A549 (cell line): ENCODE measurements around the gene MGAT5B. TPM values are rescaled to one million over a fixed set of nuclear protein-coding genes. Genes with fewer than 3 reads are reported as not detected.
A peak's percentile ranks its signal among the peaks of the same experiment; 100 is the strongest.

Experiments
- ATAC-seq, 2 experiments: fragments of 200-7000 bp in 1 of 2; fragments of >200 bp in 1 of 2; cut with Nextera tagmentation in 1 of 2; cut with Tn5 transposase in 1 of 2; 3 replicates each; pipeline versions ENCODE4 v1.8.0 to v1.9.1; 2018 to 2020; ENCODE audit warnings: mild to moderate bottlenecking in 1 of 2, moderate library complexity in 1 of 2
- CTCF ChIA-PET: fragments of 300-600 bp; sonication (Branson Sonifier 250); formaldehyde crosslinking; extraction: SDS; loops from one replicate; lab custom pipeline; 2021; ENCODE audit warnings: antibody characterized with exemption, inconsistent platforms; lab: Yijun Ruan, JAX
- POLR2A ChIA-PET: fragments of 350-600 bp; formaldehyde crosslinking; extraction: SDS; loops from one replicate; lab custom pipeline; 2021; ENCODE audit warnings: antibody characterized with exemption, inconsistent platforms; lab: Yijun Ruan, JAX
- DNase-seq, 2 experiments: peaks; one replicate each; pipeline versions ENCODE4 v3.0.0 to v3.0.0-alpha.2; 2011 to 2016; ENCODE audit warnings: low read depth in 1 of 2, low spot score in 1 of 2
- FAIRE-seq: peaks from 2 replicates; lab custom pipeline; 2011; peaks lifted over from hg19 to GRCh38; lab: Jason Lieb, UNC
- H3K27ac ChIP-seq, 2 experiments: fragments of >200 bp; sonication (Bioruptor Twin); formaldehyde crosslinking; 3 replicates each; pipeline ENCODE4 v1.5.1; 2016 to 2017
- H3K4me1 ChIP-seq: fragments of >200 bp; sonication (Bioruptor Twin); formaldehyde crosslinking; 3 replicates; pipeline ENCODE4 v1.6.1; 2016
- H3K4me2 ChIP-seq: fragments of >200 bp; sonication (Bioruptor Twin); formaldehyde crosslinking; 3 replicates; pipeline ENCODE4 v1.6.1; 2016
- H3K4me3 ChIP-seq: fragments of >200 bp; sonication (Bioruptor Twin); formaldehyde crosslinking; 3 replicates; pipeline ENCODE4 v1.5.1; 2016
- H3K9me3 ChIP-seq: fragments of >200 bp; sonication (Bioruptor Twin); formaldehyde crosslinking; 3 replicates; pipeline ENCODE4 v1.6.1; 2016
- BHLHE40 ChIP-seq: IDR thresholded peaks from 2 replicates; pipeline ENCODE4 v1.6.1; 2012; ENCODE audit warnings: low read depth, low read length, inconsistent platforms
- CBX8 ChIP-seq: fragments of 200-600 bp; sonication (generic); IDR thresholded peaks from 2 replicates; pipeline ENCODE4 v1.6.1; 2016
- CEBPB ChIP-seq, 2 experiments: fragments of >200 bp in 1 of 2; sonication (Bioruptor Twin) in 1 of 2; formaldehyde crosslinking in 1 of 2; IDR thresholded peaks; 2 replicates each; pipeline ENCODE4 v1.6.1; 2012 to 2016
- CHD2 ChIP-seq: fragments of 150-350 bp; IDR thresholded peaks from 2 replicates; pipeline ENCODE4 v1.6.1; 2014; ENCODE audit warnings: low read length; ENCODE audit not compliant: partially characterized antibody
- EHF ChIP-seq: fragments of 250-450 bp; sonication (Bioruptor Pico); IDR thresholded peaks from 2 replicates; pipeline ENCODE4 v1.5.0; 2020; ENCODE audit warnings: mild to moderate bottlenecking
- FOSB ChIP-seq: fragments of 250-450 bp; sonication (Bioruptor Pico); IDR thresholded peaks from 2 replicates; pipeline ENCODE4 v1.5.0; 2020; ENCODE audit warnings: mild to moderate bottlenecking, moderate library complexity
- HDAC2 ChIP-seq: fragments of 200-600 bp; sonication (generic); IDR thresholded peaks from 2 replicates; pipeline ENCODE4 v1.6.1; 2016
- HOXA7 ChIP-seq: fragments of 250-450 bp; sonication (Bioruptor Pico); IDR thresholded peaks from 2 replicates; pipeline ENCODE4 v1.5.0; 2020; ENCODE audit warnings: mild to moderate bottlenecking, moderate library complexity
- HOXB5 ChIP-seq: fragments of 250-450 bp; sonication (Bioruptor Pico); IDR thresholded peaks from 2 replicates; pipeline ENCODE4 v1.5.0; 2020; ENCODE audit warnings: mild to moderate bottlenecking, moderate library complexity
- KDM1A ChIP-seq: fragments of 200-600 bp; sonication (generic); IDR thresholded peaks from 2 replicates; pipeline ENCODE4 v1.6.1; 2016; ENCODE audit warnings: low read depth, mild to moderate bottlenecking
- MYC ChIP-seq: IDR thresholded peaks from 2 replicates; pipeline ENCODE4 v1.6.1; 2012; ENCODE audit warnings: mild to moderate bottlenecking, inconsistent platforms, low read length, improper control_type of control experiment, borderline replicate concordance
- NFE2L2 ChIP-seq: fragments of 150-350 bp; conservative IDR thresholded peaks from 2 replicates; pipeline ENCODE4 v1.6.1; 2014; ENCODE audit warnings: low read length
- NR3C1 ChIP-seq: fragments of >200 bp; sonication (Bioruptor Twin); formaldehyde crosslinking; IDR thresholded peaks from 3 replicates; pipeline ENCODE4 v1.6.1; 2017
- PHF8 ChIP-seq: fragments of 200-600 bp; sonication (generic); IDR thresholded peaks from 2 replicates; pipeline ENCODE4 v1.6.1; 2016; ENCODE audit warnings: low read depth, mild to moderate bottlenecking, antibody characterized with exemption, moderate library complexity, borderline replicate concordance
- RAD21 ChIP-seq, 2 experiments: fragments of >200 bp in 1 of 2; sonication (Bioruptor Twin) in 1 of 2; formaldehyde crosslinking in 1 of 2; IDR thresholded peaks in 1 of 2; conservative IDR thresholded peaks in 1 of 2; 2 replicates in 1 of 2; 3 replicates in 1 of 2; pipeline ENCODE4 v1.6.1; 2012 to 2018; ENCODE audit warnings: inconsistent platforms in 1 of 2
- RCOR1 ChIP-seq: fragments of 150-350 bp; IDR thresholded peaks from 2 replicates; pipeline ENCODE4 v1.6.1; 2014; ENCODE audit warnings: antibody characterized with exemption, low read length, low read depth
- TP53 ChIP-seq: fragments of 250-450 bp; sonication (Bioruptor Pico); IDR thresholded peaks from 2 replicates; pipeline ENCODE4 v1.5.0; 2021; ENCODE audit warnings: mild to moderate bottlenecking, moderate library complexity
- ZFP36 ChIP-seq: fragments of 450-650 bp; IDR thresholded peaks from 2 replicates; pipeline ENCODE4 v1.6.1; 2014; ENCODE audit warnings: borderline replicate concordance; ENCODE audit not compliant: partially characterized antibody
- WGBS: methylation state at CpG from one replicate; pipeline ENCODE4 v1.1.6; 2017; ENCODE audit errors: missing lambda C conversion rate; 5-methylcytosine and 5-hydroxymethylcytosine counted together
- polyA plus RNA-seq, 4 experiments: library from polyadenylated mRNA; depleted of rRNA in 3 of 4; stranded (reverse); fragments of >200 nt; fragmentation: RNase III in 1 of 4; extraction: RNeasy Plus Mini Kit Qiagen cat#74134 plus additional on column Dnase treatment in 1 of 4; gene quantifications; 2 replicates in 3 of 4; 3 replicates in 1 of 4; pipeline ENCODE4 v1.2.3, GENCODE V29; 2011 to 2017
- TF ChIP-seq, protein P1 (sequence below): fragments of >200 bp; sonication (Bioruptor Twin); formaldehyde crosslinking; IDR thresholded peaks from 2 replicates; pipeline ENCODE4 v1.6.1; 2016
- TF ChIP-seq, protein P2 (sequence below): fragments of 250-450 bp; sonication (Bioruptor Pico); IDR thresholded peaks from 2 replicates; pipeline ENCODE4 v1.5.0; 2020; ENCODE audit warnings: low read depth, mild to moderate bottlenecking, moderate library complexity
- TF ChIP-seq, protein P3 (sequence below): fragments of 250-450 bp; sonication (Bioruptor Pico); IDR thresholded peaks from 2 replicates; pipeline ENCODE4 v1.5.0; 2021; ENCODE audit warnings: mild to moderate bottlenecking, moderate library complexity, borderline replicate concordance
- TF ChIP-seq, protein P4 (sequence below): IDR thresholded peaks from 2 replicates; pipeline ENCODE4 v1.6.1; 2012; ENCODE audit warnings: low read depth, borderline replicate concordance
- TF ChIP-seq, protein P5 (sequence below): fragments of 150-350 bp; IDR thresholded peaks from 2 replicates; pipeline ENCODE4 v1.6.1; 2014; ENCODE audit warnings: low read depth, mild to moderate bottlenecking, low read length

The MGAT5B gene
- polyA plus RNA-seq, 2 of the 4 experiments (the other 2 are of a cell fraction) = 7.6 to 22.8 TPM

DNA sequence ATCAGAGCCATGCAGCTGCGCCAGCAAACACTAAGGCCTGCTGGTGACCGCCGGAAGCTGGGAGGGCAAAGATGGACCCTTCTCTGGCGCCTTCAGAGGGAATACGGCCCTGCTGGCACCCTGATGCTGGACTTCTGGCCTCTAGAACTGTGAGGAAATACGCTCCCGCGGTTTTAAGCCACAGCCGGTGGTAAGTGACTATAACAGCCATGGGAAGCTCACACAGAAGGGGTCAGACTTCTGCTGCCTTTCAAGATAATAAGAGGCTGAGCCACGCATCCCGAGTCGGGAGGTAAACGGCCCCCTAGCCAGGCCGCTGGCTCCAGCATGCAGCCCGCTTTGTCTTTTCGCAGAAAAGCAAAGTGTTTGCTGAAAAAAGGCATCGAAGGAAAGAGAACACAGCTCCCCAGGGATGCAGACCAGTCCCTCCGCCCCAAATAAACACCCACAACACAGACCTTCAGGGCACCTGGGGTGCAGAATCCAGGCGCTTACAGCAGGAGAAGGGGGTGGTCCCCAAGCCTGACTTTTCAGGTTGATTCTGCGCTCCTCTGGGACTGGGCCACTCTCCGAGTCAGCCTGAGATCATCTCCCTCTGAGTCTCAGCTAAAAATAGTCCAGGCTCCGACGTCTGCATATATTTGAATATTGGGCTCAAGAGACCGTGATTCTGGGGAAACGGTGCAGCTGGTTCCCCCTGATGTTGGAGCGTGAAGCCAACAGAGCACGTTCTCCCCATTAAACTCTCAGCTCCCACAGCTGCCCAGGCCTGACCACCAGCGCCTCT, 89.7 kb downstream of the MGAT5B start:
- no peak overlapping the region for H3K4me2 ChIP-seq
- H3K4me3 ChIP-seq = no peak overlapping the region
- ATAC-seq (peak in 1 of 2 experiments; percentile 11; a peak in 3 of 6 replicates), DNase-seq (no peak), FAIRE-seq (no peak)
- H3K9me3 ChIP-seq = no peaks in the 10 kb centered on the region
- POLR2A ChIA-PET = no interaction called here
- H3K4me1 ChIP-seq = no peaks in the 10 kb centered on the region
- WGBS = 85% methylated on average over 28 of the region's 28 CpGs
- CTCF ChIA-PET = interaction anchor here (0.6 to 6.1 kb wide), 2 partner anchors 89 to 98 kb away, joined by 3 to 39 read pairs; no protein-coding TSS in a partner anchor
- TF ChIP-seq TP53 (CRISPR knock-in tag) (no peak), HOXA7 (no peak), BHLHE40 (no peak), CHD2 (no peak), FOSB (CRISPR knock-in tag) (no peak), RAD21 (conservative IDR thresholded peaks at IDR 0.05 in 1 of 2, IDR thresholded peaks at IDR 0.05 in 1 of 2) (no peak), RCOR1 (no peak), NFE2L2 (no peak), NR3C1 (no peak)
- TF ChIP-seq, protein P1, sequence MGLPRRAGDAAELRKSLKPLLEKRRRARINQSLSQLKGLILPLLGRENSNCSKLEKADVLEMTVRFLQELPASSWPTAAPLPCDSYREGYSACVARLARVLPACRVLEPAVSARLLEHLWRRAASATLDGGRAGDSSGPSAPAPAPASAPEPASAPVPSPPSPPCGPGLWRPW = no peak
- TF ChIP-seq, protein P2, sequence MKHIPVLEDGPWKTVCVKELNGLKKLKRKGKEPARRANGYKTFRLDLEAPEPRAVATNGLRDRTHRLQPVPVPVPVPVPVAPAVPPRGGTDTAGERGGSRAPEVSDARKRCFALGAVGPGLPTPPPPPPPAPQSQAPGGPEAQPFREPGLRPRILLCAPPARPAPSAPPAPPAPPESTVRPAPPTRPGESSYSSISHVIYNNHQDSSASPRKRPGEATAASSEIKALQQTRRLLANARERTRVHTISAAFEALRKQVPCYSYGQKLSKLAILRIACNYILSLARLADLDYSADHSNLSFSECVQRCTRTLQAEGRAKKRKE (CRISPR knock-in tag) = no peak
- TF ChIP-seq, protein P3, sequence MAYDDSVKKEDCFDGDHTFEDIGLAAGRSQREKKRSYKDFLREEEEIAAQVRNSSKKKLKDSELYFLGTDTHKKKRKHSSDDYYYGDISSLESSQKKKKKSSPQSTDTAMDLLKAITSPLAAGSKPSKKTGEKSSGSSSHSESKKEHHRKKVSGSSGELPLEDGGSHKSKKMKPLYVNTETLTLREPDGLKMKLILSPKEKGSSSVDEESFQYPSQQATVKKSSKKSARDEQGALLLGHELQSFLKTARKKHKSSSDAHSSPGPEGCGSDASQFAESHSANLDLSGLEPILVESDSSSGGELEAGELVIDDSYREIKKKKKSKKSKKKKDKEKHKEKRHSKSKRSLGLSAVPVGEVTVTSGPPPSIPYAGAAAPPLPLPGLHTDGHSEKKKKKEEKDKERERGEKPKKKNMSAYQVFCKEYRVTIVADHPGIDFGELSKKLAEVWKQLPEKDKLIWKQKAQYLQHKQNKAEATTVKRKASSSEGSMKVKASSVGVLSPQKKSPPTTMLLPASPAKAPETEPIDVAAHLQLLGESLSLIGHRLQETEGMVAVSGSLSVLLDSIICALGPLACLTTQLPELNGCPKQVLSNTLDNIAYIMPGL (CRISPR knock-in tag) = no peak
- H3K27ac ChIP-seq = peak overlapping the region in 1 of 2 experiments; percentile 32; a peak in 3 of 6 replicates

DNA sequence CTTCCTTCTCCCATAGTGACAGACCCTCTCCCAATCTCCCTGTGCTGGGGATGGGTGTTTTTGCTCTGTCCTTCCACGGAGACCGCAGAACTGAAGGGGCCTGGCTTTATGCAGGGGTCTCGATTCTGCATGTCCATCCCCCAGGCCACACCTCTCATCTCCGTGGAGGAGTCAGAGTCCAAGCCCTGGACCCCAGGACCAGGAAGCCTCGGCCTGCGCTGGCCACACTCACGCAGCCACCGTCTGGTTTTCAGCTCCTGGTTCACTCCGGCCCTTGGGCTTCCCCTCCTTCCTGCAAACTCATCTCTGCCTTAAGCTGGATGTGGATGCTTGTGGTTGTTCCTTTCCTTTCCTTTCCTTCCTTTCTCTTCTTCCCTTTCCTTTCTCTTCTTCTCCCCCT, 90.8 kb downstream of the MGAT5B start:
- no peak overlapping the region for H3K4me3 ChIP-seq
- no peak for DNase-seq
- no peak for TF ChIP-seq EHF (CRISPR knock-in tag)
- TF ChIP-seq CBX8 = no peak
- TF ChIP-seq CHD2 = no peak
- no peak for TF ChIP-seq RCOR1
- no peak for TF ChIP-seq ZFP36
- TF ChIP-seq CEBPB (IDR thresholded peaks at IDR 0.05) = no peak
- TF ChIP-seq PHF8 = no peak
- TF ChIP-seq MYC = no peak
- no peak for TF ChIP-seq HOXB5 (CRISPR knock-in tag)
- TF ChIP-seq, protein P4, sequence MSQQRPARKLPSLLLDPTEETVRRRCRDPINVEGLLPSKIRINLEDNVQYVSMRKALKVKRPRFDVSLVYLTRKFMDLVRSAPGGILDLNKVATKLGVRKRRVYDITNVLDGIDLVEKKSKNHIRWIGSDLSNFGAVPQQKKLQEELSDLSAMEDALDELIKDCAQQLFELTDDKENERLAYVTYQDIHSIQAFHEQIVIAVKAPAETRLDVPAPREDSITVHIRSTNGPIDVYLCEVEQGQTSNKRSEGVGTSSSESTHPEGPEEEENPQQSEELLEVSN = no peak
- TF ChIP-seq HDAC2 = no peak
- TF ChIP-seq KDM1A = no peak
- TF ChIP-seq, protein P5, sequence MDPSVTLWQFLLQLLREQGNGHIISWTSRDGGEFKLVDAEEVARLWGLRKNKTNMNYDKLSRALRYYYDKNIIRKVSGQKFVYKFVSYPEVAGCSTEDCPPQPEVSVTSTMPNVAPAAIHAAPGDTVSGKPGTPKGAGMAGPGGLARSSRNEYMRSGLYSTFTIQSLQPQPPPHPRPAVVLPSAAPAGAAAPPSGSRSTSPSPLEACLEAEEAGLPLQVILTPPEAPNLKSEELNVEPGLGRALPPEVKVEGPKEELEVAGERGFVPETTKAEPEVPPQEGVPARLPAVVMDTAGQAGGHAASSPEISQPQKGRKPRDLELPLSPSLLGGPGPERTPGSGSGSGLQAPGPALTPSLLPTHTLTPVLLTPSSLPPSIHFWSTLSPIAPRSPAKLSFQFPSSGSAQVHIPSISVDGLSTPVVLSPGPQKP = no peak
- no peak; a peak in 1 of 6 replicates for ATAC-seq
- H3K27ac ChIP-seq = peak overlapping the region in 1 of 2 experiments; percentile 32; a peak in 3 of 6 replicates
- H3K4me1 ChIP-seq = no peaks in the 10 kb centered on the region
- POLR2A ChIA-PET = interaction anchor here (0.6 kb wide), 1 partner anchor 449 kb away, joined by 6 read pairs; no protein-coding TSS in a partner anchor
- WGBS = 80% methylated on average over 9 of the region's 9 CpGs
- H3K9me3 ChIP-seq = no peaks in the 10 kb centered on the region
- H3K4me2 ChIP-seq = no peak overlapping the region
- CTCF ChIA-PET = interaction anchor here (6.1 kb wide), 1 partner anchor 97 kb away, joined by 39 read pairs; no protein-coding TSS in a partner anchor
- no peak for FAIRE-seq
